Measurements from ENCODE around the gene SPRR2G.
"Not testable (repeated sequence)": the region's sequence is repeated elsewhere in the genome, so short reads cannot be mapped to it uniquely, and the experiment has no call there.

The SPRR2G gene

DNA sequence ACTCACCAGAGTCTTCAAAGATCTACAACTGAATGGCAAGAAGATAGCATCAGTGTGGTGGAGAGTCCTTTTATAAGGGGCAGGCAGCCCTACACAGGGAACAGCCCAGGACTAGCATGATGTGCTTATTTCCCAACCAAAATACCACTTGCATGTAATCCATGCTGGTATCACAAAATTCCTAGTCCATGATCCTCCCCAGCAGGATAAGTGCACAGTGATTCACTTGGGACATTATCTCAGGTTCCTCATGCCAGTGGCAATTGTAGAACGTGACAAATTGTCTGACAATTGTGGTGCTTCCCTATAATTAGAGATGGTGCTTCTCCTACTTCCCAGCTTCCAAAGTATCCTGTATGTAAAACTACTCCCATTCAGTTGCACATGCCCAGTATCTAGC is at the start of gene SPRR2G:
SPRR2G (minus strand) TSS at position 45 of the 400 bp plus-strand sequence. CDS start 780 bp downstream, outside the sequence.
- ChIA-PET CTCF (no interaction called here), POLR2A (no interaction called here)
- TF ChIP-seq, protein P1, sequence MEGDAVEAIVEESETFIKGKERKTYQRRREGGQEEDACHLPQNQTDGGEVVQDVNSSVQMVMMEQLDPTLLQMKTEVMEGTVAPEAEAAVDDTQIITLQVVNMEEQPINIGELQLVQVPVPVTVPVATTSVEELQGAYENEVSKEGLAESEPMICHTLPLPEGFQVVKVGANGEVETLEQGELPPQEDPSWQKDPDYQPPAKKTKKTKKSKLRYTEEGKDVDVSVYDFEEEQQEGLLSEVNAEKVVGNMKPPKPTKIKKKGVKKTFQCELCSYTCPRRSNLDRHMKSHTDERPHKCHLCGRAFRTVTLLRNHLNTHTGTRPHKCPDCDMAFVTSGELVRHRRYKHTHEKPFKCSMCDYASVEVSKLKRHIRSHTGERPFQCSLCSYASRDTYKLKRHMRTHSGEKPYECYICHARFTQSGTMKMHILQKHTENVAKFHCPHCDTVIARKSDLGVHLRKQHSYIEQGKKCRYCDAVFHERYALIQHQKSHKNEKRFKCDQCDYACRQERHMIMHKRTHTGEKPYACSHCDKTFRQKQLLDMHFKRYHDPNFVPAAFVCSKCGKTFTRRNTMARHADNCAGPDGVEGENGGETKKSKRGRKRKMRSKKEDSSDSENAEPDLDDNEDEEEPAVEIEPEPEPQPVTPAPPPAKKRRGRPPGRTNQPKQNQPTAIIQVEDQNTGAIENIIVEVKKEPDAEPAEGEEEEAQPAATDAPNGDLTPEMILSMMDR (IDR thresholded peaks at IDR 0.05; ENCODE audit: insufficient read depth, low read length, missing control alignments): no peak
- no peak within 1 kb of the TSS for H3K4me3 ChIP-seq (ENCODE audit: low read depth, low read length)
- no peak for DNase-seq (ENCODE audit: low read depth, low spot score)

DNA sequence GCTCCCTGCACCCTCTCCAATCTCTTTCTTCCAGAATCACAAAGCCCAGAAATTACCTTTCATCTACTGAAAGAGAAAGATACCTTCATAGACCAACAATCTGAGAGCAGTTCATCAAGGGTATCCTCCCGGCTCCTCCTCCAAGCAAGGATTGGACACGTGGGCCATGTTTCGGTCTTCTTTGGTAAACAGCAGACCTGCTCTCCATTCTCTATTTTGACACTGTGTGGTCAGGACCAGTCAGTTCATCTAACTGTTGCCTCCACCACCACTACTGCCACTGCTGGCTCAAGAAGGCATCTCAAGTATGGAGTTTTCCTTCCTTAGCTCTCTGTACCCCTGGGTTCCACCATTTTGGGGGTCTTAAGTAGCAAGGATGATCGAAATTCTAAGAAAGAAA is 44.5 kb upstream of the SPRR2G start:
- H3K4me3 ChIP-seq (ENCODE audit: low read depth, low read length): no peak overlapping the region
- CTCF ChIA-PET: no interaction called here

DNA sequence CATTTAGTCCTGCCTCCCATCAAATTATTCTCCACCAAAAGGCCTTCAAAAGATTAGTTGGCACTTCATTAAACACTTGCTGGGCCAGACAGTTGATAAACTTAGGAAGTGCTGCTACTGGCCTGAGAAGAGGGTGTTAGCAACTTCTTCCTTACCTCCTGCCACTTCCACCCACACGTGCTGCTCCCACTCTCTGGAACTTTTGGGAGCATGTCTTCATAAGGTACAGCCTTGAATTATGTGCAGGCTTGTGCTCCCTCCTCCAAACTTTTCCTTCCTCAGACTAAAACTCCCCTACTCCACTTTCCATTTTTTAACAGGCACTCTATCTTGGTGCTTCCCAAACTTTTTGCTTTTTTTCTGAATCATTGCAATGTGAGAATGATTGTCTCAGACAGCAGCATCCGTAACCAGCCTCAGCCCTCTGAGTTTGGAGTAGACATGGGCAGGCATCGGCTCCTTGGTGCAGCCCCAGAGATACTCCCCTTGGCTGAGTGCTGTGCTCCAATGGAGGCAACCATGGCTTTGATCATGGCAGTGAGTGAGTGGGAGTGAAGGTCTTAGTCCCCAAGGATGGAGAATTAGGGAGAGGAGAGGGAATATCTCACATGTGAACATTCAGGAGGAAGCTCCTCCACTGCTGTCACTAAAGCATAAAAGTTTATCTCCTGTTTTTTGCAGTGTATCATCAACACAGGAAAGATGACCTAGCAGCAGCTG is 43.8 kb upstream of the SPRR2G start:
- no peak for DNase-seq (ENCODE audit: low read depth, low spot score)
- ChIA-PET POLR2A (no interaction called here), CTCF (no interaction called here)
- TF ChIP-seq, protein P1 (IDR thresholded peaks at IDR 0.05; ENCODE audit: insufficient read depth, low read length, missing control alignments): no peak
- no peak overlapping the region for H3K4me3 ChIP-seq (ENCODE audit: low read depth, low read length)

More for the DNA sequence above, 44.5 kb upstream of the SPRR2G start:
- TF ChIP-seq, protein P1 (IDR thresholded peaks at IDR 0.05; ENCODE audit: insufficient read depth, low read length, missing control alignments): no peak
- DNase-seq (ENCODE audit: low read depth, low spot score): no peak
- POLR2A ChIA-PET: no interaction called here

DNA sequence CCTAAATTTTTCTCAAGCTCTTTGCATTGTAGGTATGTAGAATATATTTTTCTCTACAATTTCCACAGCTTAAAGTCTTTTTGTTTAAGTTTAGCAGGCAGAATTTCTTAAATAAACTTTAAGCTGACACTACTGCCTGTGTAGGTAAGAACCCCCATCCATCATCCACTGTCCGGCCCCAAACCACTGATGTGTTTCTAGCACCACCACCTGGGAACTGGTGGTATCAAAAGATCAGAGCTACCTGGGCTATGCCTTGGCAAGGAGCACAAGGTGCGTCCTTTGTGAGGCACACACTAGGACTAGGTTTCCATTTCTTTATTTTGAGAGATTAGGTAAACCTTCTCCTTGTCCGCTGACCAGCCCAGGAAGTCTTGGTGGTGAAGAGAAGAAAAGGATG is 42.0 kb upstream of the SPRR2G start:
- TF ChIP-seq, protein P1 (IDR thresholded peaks at IDR 0.05; ENCODE audit: insufficient read depth, low read length, missing control alignments): no peak
- H3K4me3 ChIP-seq (ENCODE audit: low read depth, low read length): no peak overlapping the region
- ChIA-PET CTCF (interaction anchor here (1.7 kb wide), 1 partner anchor 322 kb away, joined by 7 read pairs; no protein-coding TSS in a partner anchor), POLR2A (no interaction called here)
- DNase-seq (ENCODE audit: low read depth, low spot score): no peak

DNA sequence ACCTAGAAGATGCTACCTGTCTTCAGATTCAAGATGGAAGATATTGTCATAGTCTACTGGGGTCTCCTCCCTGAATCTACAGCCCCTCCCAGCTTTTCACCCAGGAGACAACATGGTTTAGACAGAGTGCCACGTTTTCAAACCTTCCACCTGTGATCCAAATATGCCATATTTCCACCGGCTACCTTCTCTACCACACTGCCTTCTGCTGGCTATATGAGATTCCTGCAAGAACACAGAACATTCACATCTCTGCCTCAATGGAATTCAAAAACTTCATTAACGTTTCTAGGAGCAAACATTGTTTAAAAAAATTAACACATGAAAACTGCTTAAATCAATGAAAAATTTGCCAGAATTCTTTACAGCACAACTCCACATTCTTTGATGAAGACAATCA is 39.7 kb upstream of the SPRR2G start:
- ChIA-PET CTCF (no interaction called here), POLR2A (no interaction called here)
- DNase-seq (ENCODE audit: low read depth, low spot score): no peak
- TF ChIP-seq, protein P1 (IDR thresholded peaks at IDR 0.05; ENCODE audit: insufficient read depth, low read length, missing control alignments): no peak
- no peak overlapping the region for H3K4me3 ChIP-seq (ENCODE audit: low read depth, low read length)

DNA sequence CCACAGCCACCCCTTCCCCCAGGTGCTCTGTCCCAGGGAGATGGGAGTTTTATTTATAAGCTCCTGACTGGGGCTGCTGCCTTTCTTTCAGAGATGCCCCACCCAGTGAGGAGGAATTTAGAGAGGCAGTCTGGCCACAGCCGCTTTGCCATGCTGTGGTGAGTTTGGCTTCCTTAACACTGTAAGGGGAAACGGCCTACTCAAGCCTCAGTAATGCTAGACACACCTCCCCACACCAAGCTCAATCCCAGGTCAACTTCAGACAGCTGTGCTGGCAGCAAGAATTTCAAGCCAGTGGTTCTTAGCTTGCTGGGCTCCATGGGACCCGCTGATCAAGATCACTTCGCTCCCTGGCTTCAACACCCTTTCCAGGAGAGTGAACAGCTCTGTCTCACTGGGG is 37.6 kb upstream of the SPRR2G start:
- POLR2A ChIA-PET; CTCF ChIA-PET; DNase-seq (ENCODE audit: low read depth, low spot score); H3K4me3 ChIP-seq (ENCODE audit: low read depth, low read length): not testable (repeated sequence)

DNA sequence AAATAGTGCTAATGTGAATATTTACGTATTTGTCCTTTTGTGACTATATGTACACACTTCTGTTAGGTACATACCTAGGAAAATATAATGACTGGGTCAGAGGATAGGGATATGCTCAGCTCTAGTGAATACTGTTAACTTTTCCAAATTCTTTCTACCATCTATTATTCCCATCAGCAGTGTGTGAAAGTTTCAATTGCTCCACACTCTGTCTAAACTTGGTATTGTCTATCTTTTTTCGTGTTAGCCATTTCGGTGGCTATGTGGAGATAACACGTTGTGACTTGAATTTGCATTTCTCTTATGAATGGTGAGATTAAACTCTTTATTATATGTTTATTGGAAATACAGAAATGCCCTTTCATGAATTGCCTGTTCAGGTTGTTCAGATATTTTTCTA is 29.9 kb upstream of the SPRR2G start:
- POLR2A ChIA-PET: no interaction called here
- no peak for DNase-seq (ENCODE audit: low read depth, low spot score)
- TF ChIP-seq, protein P1 (IDR thresholded peaks at IDR 0.05; ENCODE audit: insufficient read depth, low read length, missing control alignments): no peak
- CTCF ChIA-PET: no interaction called here
- H3K4me3 ChIP-seq (ENCODE audit: low read depth, low read length): no peak overlapping the region

Measured in AG04449 (cell line).